IMR-90 (cell line): ENCODE results near the gene MCCD1. TPM values are rescaled to one million over a fixed set of nuclear protein-coding genes. Genes with fewer than 3 reads are reported as not detected.

Experiments
- ATAC-seq: fragments of 200-7000 bp; cut with Tn5 transposase; 2 replicates; pipeline ENCODE4 v1.9.1; 2020; ENCODE audit warnings: low read depth, mild to moderate bottlenecking, moderate library complexity
- BruUV-seq: library from RNA; stranded (reverse); fragments of 400-500 nt; replicated peaks from 2 replicates; lab custom pipeline; 2021; lab: Mats Ljungman, UMichigan
- CTCF ChIA-PET: fragments of 300-600 bp; formaldehyde crosslinking; extraction: SDS; loops from one replicate; lab custom pipeline; 2021; ENCODE audit warnings: antibody characterized with exemption; lab: Yijun Ruan, JAX
- POLR2A ChIA-PET: fragments of 300-600 bp; sonication (Branson Sonifier 250); formaldehyde crosslinking; loops from one replicate; lab custom pipeline; 2022; ENCODE audit warnings: antibody characterized with exemption; ENCODE audit not compliant: unreplicated experiment; lab: Charles Lee
- DNase-seq: peaks from one replicate; pipeline ENCODE4 v3.0.0; 2013
- H2AFZ ChIP-seq: replicated peaks from 2 replicates; pipeline ENCODE3; 2013; ENCODE audit warnings: low read length, mild to moderate bottlenecking; ENCODE audit not compliant: poor library complexity
- H2AK5ac ChIP-seq: 2 replicates; pipeline ENCODE4 v1.6.1; 2013; ENCODE audit warnings: low read depth, low read length, inconsistent platforms
- H2AK9ac ChIP-seq: replicated peaks from 2 replicates; pipeline ENCODE3; 2013; ENCODE audit warnings: mild to moderate bottlenecking, low read depth, low read length, moderate library complexity; ENCODE audit not compliant: poor library complexity
- H2BK120ac ChIP-seq: 2 replicates; pipeline ENCODE4 v1.6.1; 2013; ENCODE audit warnings: low read depth, low read length, inconsistent platforms
- H2BK15ac ChIP-seq: 3 replicates; pipeline ENCODE4 v1.6.1; 2013; ENCODE audit warnings: low read depth, low read length, inconsistent platforms
- H2BK20ac ChIP-seq: 2 replicates; pipeline ENCODE4 v1.6.1; 2013; ENCODE audit warnings: low read depth, mild to moderate bottlenecking, inconsistent platforms, low read length, moderate library complexity
- H2BK5ac ChIP-seq: 2 replicates; pipeline ENCODE4 v1.6.1; 2013; ENCODE audit warnings: mild to moderate bottlenecking, low read depth, low read length, inconsistent platforms; ENCODE audit not compliant: poor library complexity, severe bottlenecking
- H3K14ac ChIP-seq: replicated peaks from 2 replicates; pipeline ENCODE4 v1.6.1; 2013; ENCODE audit warnings: low read depth, low read length, inconsistent platforms
- H3K18ac ChIP-seq: 2 replicates; pipeline ENCODE4 v1.6.1; 2013; ENCODE audit warnings: low read depth, low read length, control low read depth
- H3K23ac ChIP-seq: 2 replicates; pipeline ENCODE4 v1.6.1; 2013; ENCODE audit warnings: low read depth, low read length, inconsistent platforms
- H3K27ac ChIP-seq: 2 replicates; pipeline ENCODE4 v1.5.1; 2013; ENCODE audit warnings: mild to moderate bottlenecking, control low read depth, low read length; ENCODE audit not compliant: insufficient read depth
- H3K27me3 ChIP-seq: 2 replicates; pipeline ENCODE4 v1.6.1; 2013; ENCODE audit warnings: low read length; ENCODE audit not compliant: control insufficient read depth, insufficient read depth
- H3K36me3 ChIP-seq: 2 replicates; pipeline ENCODE4 v1.6.1; 2013; ENCODE audit warnings: low read length, mixed read lengths; ENCODE audit not compliant: control insufficient read depth, insufficient read depth
- H3K4ac ChIP-seq: 2 replicates; pipeline ENCODE4 v1.6.1; 2013; ENCODE audit warnings: low read depth, low read length, inconsistent platforms
- H3K4me1 ChIP-seq: 2 replicates; pipeline ENCODE4 v1.6.1; 2013; ENCODE audit warnings: low read length, mixed read lengths; ENCODE audit not compliant: control insufficient read depth, insufficient read depth
- H3K4me2 ChIP-seq: 2 replicates; pipeline ENCODE4 v1.6.1; 2013; ENCODE audit warnings: low read depth, mild to moderate bottlenecking, control low read depth, low read length, moderate library complexity
- H3K4me3 ChIP-seq: 2 replicates; pipeline ENCODE4 v1.5.1; 2013; ENCODE audit warnings: low read depth, mild to moderate bottlenecking, control low read depth, low read length, moderate library complexity; ENCODE audit not compliant: insufficient read depth
- H3K56ac ChIP-seq: 2 replicates; pipeline ENCODE4 v1.6.1; 2013; ENCODE audit warnings: low read length, inconsistent platforms; ENCODE audit not compliant: insufficient read depth; ENCODE audit errors: extremely low read depth
- H3K79me1 ChIP-seq, 2 experiments: 2 replicates each; pipeline ENCODE4 v1.6.1; 2013; ENCODE audit warnings: low read length in 2 of 2, inconsistent platforms in 1 of 2, low read depth in 1 of 2
- H3K9ac ChIP-seq: 2 replicates; pipeline ENCODE4 v1.6.1; 2013; ENCODE audit warnings: low read depth, low read length, control low read depth
- H3K9me1 ChIP-seq: 2 replicates; pipeline ENCODE4 v1.6.1; 2013; ENCODE audit warnings: low read length, inconsistent platforms; ENCODE audit not compliant: insufficient read depth
- H3K9me3 ChIP-seq: 2 replicates; pipeline ENCODE4 v1.6.1; 2013; ENCODE audit warnings: low read length; ENCODE audit not compliant: control insufficient read depth, insufficient read depth
- H4K20me1 ChIP-seq: 2 replicates; pipeline ENCODE4 v1.6.1; 2013; ENCODE audit warnings: low read length, inconsistent platforms; ENCODE audit not compliant: insufficient read depth
- H4K5ac ChIP-seq: 2 replicates; pipeline ENCODE4 v1.6.1; 2013; ENCODE audit warnings: mild to moderate bottlenecking, low read depth, low read length, control low read depth
- H4K8ac ChIP-seq, 2 experiments: 2 replicates each; pipeline ENCODE4 v1.6.1; 2013; ENCODE audit warnings: low read depth in 2 of 2, low read length in 2 of 2, control low read depth in 1 of 2, inconsistent platforms in 1 of 2
- H4K91ac ChIP-seq: 2 replicates; pipeline ENCODE4 v1.6.1; 2013; ENCODE audit warnings: low read depth, low read length, inconsistent platforms; ENCODE audit not compliant: insufficient read depth
- BHLHE40 ChIP-seq: fragments of 150-350 bp; IDR thresholded peaks from 2 replicates; pipeline ENCODE4 v1.6.1; 2016; ENCODE audit warnings: mild to moderate bottlenecking, low read depth, low read length
- CEBPB ChIP-seq: IDR thresholded peaks from 2 replicates; pipeline ENCODE4 v1.6.1; 2012; ENCODE audit warnings: low read depth, low read length, improper control_type of control experiment
- CHD1 ChIP-seq: IDR thresholded peaks from 2 replicates; pipeline ENCODE4 v1.6.1; 2012; ENCODE audit warnings: low read depth, low read length, improper control_type of control experiment
- FOS ChIP-seq: fragments of 150-350 bp; IDR thresholded peaks from 2 replicates; pipeline ENCODE4 v1.6.1; 2016; ENCODE audit warnings: low read depth, low read length
- MAFK ChIP-seq: IDR thresholded peaks from 2 replicates; pipeline ENCODE4 v1.6.1; 2012; ENCODE audit warnings: low read depth, low read length, improper control_type of control experiment
- MXI1 ChIP-seq: IDR thresholded peaks from 2 replicates; pipeline ENCODE4 v1.6.1; 2012; ENCODE audit warnings: low read depth, mild to moderate bottlenecking, low read length, moderate library complexity, borderline replicate concordance
- NFE2L2 ChIP-seq: fragments of 150-350 bp; IDR thresholded peaks from 2 replicates; pipeline ENCODE4 v1.6.1; 2016; ENCODE audit warnings: low read depth, mild to moderate bottlenecking, low read length
- RAD21 ChIP-seq: IDR thresholded peaks from 2 replicates; pipeline ENCODE4 v1.6.1; 2012; ENCODE audit warnings: low read length, improper control_type of control experiment
- RCOR1 ChIP-seq: IDR thresholded peaks from 2 replicates; pipeline ENCODE4 v1.6.1; 2012; ENCODE audit warnings: mild to moderate bottlenecking, low read length, improper control_type of control experiment; ENCODE audit not compliant: insufficient replicate concordance
- RFX5 ChIP-seq: IDR thresholded peaks from 2 replicates; pipeline ENCODE4 v1.8.0; 2012; ENCODE audit warnings: low read depth, mild to moderate bottlenecking, low read length, moderate library complexity
- WGBS, 2 experiments: methylation state at CpG; one replicate each; pipeline versions ENCODE4 v1.1.5 to v1.1.7; 2013; ENCODE audit warnings: missing lambda C conversion rate in 2 of 2; ENCODE audit not compliant: insufficient read length in 1 of 2; ENCODE audit errors: extremely low coverage in 2 of 2; 5-methylcytosine and 5-hydroxymethylcytosine counted together
- dilution Hi-C: fragments of 300-500 bp; cut with HindIII; formaldehyde crosslinking; loops from one replicate; pipeline ENCODE4 v1.14.3; 2018; ENCODE audit warnings: low sequenced_read_pairs; ENCODE audit not compliant: unreplicated experiment
- in situ Hi-C: fragments of 300-500 bp; cut with MboI; formaldehyde crosslinking; loops from 3 replicates; pipeline ENCODE4 v1.14.3; 2019; ENCODE audit warnings: low sequenced_read_pairs, inconsistent platforms, mixed read lengths
- intact Hi-C: fragments of 100-400 bp; cut with micrococcal nuclease; formaldehyde crosslinking; loops from 2 replicates; pipeline ENCODE4 v1.10.0; 2022
- polyA plus RNA-seq, 3 experiments: library from polyadenylated mRNA; depleted of rRNA; stranded (reverse); fragments of >200 nt; gene quantifications; 2 replicates each; pipeline ENCODE4 v1.2.3, GENCODE V29; 2012; ENCODE audit warnings: low replicate concordance in 1 of 3
- total RNA-seq: library from RNA; depleted of rRNA; stranded (reverse); fragments of >200 nt; gene quantifications from 2 replicates; pipeline ENCODE4 v1.2.3, GENCODE V29; 2012
- TF ChIP-seq, protein P1 (sequence below): fragments of 150-350 bp; IDR thresholded peaks from 2 replicates; pipeline ENCODE4 v1.6.1; 2017; ENCODE audit warnings: mild to moderate bottlenecking, antibody characterized with exemption, low read length, low read depth
- TF ChIP-seq, protein P2 (sequence below): conservative IDR thresholded peaks from 2 replicates; pipeline ENCODE4 v1.5.1; 2012; ENCODE audit warnings: mild to moderate bottlenecking, low read depth, low read length, improper control_type of control experiment
- TF ChIP-seq, protein P3 (sequence below): fragments of 150-350 bp; IDR thresholded peaks from 2 replicates; pipeline ENCODE4 v1.6.1; 2016; ENCODE audit warnings: low read depth, mild to moderate bottlenecking, low read length, moderate library complexity, borderline replicate concordance

Gene MCCD1
- total and polyA plus RNA-seq, 2 of the 4 experiments (the other 2 are of a cell fraction): not detected

DNA sequence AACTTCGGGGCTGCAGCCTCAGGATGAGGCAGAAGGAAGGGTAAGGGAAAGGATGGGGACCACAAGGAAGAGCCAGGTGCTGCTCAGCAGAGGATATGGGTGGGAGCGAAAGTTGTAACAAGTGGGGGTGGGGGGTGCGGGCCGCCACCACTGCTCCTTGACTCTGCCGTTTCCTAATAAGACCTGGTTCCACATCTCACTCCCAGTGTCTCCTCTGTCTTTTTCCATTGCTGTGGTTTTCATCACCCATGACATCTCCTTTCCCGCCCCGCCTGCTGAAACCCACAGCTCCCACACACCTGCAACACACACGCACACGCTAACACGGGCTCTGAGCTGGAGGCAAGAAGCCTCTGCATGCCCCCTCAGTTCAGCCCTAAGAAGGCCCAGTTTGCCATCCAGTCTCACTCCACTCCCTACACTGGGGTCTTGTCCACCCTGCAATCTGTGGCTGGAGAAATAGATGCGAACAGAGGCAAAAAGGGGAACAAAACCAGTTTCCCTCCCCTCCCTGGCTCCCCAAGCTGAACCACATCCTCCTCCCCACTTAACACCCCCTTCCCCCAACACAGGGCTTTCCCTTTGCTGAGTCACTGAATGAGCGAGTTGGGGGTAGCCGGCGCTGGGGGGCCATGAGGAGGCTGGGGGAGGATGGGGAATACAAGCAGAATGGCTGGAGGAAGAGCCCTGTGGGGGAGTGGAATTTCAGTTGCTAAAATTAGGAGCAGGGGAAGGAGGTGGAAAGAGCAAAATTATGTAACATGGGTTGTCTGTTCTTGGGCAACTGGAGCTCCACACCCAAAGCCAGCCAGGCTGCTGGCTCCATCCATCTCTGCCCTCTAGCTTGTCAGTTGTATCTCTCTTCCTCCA is 30.1 kb downstream of the MCCD1 start:
- no peaks in the 10 kb centered on the region for H3K9me3 ChIP-seq
- BruUV-seq: no TSS peak
- ATAC-seq (no peak), DNase-seq (no peak)
- no peak overlapping the region for H3K9ac ChIP-seq
- H3K4me1 ChIP-seq: peaks cover 18% of the 10 kb centered on the region
- H3K14ac ChIP-seq: no peak overlapping the region
- H3K79me1 ChIP-seq: peaks cover 12 to 23% of the 10 kb centered on the region in 2 experiments
- H3K4me2 ChIP-seq: no peak overlapping the region
- H3K4me3 ChIP-seq: no peak overlapping the region
- dilution Hi-C loops: no loop called here
- TF ChIP-seq NFE2L2: no peak
- no peak for TF ChIP-seq MAFK
- TF ChIP-seq CHD1: no peak
- TF ChIP-seq, protein P1, sequence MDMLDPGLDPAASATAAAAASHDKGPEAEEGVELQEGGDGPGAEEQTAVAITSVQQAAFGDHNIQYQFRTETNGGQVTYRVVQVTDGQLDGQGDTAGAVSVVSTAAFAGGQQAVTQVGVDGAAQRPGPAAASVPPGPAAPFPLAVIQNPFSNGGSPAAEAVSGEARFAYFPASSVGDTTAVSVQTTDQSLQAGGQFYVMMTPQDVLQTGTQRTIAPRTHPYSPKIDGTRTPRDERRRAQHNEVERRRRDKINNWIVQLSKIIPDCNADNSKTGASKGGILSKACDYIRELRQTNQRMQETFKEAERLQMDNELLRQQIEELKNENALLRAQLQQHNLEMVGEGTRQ: no peak
- no peak for TF ChIP-seq RAD21
- TF ChIP-seq, protein P2, sequence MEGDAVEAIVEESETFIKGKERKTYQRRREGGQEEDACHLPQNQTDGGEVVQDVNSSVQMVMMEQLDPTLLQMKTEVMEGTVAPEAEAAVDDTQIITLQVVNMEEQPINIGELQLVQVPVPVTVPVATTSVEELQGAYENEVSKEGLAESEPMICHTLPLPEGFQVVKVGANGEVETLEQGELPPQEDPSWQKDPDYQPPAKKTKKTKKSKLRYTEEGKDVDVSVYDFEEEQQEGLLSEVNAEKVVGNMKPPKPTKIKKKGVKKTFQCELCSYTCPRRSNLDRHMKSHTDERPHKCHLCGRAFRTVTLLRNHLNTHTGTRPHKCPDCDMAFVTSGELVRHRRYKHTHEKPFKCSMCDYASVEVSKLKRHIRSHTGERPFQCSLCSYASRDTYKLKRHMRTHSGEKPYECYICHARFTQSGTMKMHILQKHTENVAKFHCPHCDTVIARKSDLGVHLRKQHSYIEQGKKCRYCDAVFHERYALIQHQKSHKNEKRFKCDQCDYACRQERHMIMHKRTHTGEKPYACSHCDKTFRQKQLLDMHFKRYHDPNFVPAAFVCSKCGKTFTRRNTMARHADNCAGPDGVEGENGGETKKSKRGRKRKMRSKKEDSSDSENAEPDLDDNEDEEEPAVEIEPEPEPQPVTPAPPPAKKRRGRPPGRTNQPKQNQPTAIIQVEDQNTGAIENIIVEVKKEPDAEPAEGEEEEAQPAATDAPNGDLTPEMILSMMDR: no peak
- TF ChIP-seq RFX5: no peak
- TF ChIP-seq MXI1: no peak
- TF ChIP-seq CEBPB: no peak
- no peak for TF ChIP-seq RCOR1
- no peak for TF ChIP-seq FOS
- TF ChIP-seq BHLHE40: no peak
- TF ChIP-seq, protein P3, sequence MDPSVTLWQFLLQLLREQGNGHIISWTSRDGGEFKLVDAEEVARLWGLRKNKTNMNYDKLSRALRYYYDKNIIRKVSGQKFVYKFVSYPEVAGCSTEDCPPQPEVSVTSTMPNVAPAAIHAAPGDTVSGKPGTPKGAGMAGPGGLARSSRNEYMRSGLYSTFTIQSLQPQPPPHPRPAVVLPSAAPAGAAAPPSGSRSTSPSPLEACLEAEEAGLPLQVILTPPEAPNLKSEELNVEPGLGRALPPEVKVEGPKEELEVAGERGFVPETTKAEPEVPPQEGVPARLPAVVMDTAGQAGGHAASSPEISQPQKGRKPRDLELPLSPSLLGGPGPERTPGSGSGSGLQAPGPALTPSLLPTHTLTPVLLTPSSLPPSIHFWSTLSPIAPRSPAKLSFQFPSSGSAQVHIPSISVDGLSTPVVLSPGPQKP: no peak
- no peaks in the 10 kb centered on the region for H4K20me1 ChIP-seq
- peaks cover 19% of the 10 kb centered on the region; the same call in 1 of the 2 replicates for H3K9me1 ChIP-seq
- H2BK5ac ChIP-seq: peak overlapping the region; percentile 40
- no peak overlapping the region for H2BK120ac ChIP-seq
- H2AK9ac ChIP-seq: no peak overlapping the region
- no peak overlapping the region for H2BK15ac ChIP-seq
- H4K91ac ChIP-seq: no peak overlapping the region
- intact Hi-C loops: no loop called here
- H2AFZ ChIP-seq: no peak overlapping the region
- no peaks in the 10 kb centered on the region for H3K27me3 ChIP-seq
- POLR2A ChIA-PET: no interaction called here
- in situ Hi-C loops: no loop called here
- CTCF ChIA-PET: no interaction called here
- H4K8ac ChIP-seq: no peak overlapping the region
- H4K5ac ChIP-seq: no peak overlapping the region
- no peak overlapping the region for H3K56ac ChIP-seq
- 0 out of 2 replicates have a peak overlapping the region, but pooled peaks have one; percentile 1 for H3K27ac ChIP-seq
- WGBS, 2 experiments: 100% methylated on average over 3 of the region's 14 CpGs; no CpG with 5 or more reads in 1 of the 2 experiments
- no peak overlapping the region for H3K23ac ChIP-seq
- peaks cover 32% of the 10 kb centered on the region for H3K36me3 ChIP-seq
- H3K4ac ChIP-seq: no peak overlapping the region
- H3K18ac ChIP-seq: no peak overlapping the region
- no peak overlapping the region for H2AK5ac ChIP-seq
- no peak overlapping the region for H2BK20ac ChIP-seq
